Ovary (tissue), 9 donors: ENCODE results near the gene ZNF592. TPM values are rescaled to one million over a fixed set of nuclear protein-coding genes. Genes with fewer than 3 reads are reported as not detected.

ENCODE experiments used
- DNase-seq, 5 donors: peaks; one replicate each; pipeline ENCODE4 v3.0.0-alpha.2; 2019 to 2020
- H3K27ac ChIP-seq, 2 donors: fragments of 200-600 bp; one replicate each; pipeline versions ENCODE4 v1.5.1 to v1.8.0; 2019 to 2022
- H3K27me3 ChIP-seq: fragments of 200-600 bp; one replicate; pipeline ENCODE4 v1.8.0; 2022
- H3K36me3 ChIP-seq: fragments of 200-600 bp; sonication (generic); one replicate; pipeline ENCODE4 v1.5.1; 2019
- H3K4me1 ChIP-seq: one replicate; pipeline ENCODE4 v1.8.1; 2013; ENCODE audit warnings: mild to moderate bottlenecking, moderate library complexity; ENCODE audit not compliant: insufficient read depth
- H3K4me3 ChIP-seq: fragments of 200-600 bp; sonication (generic); one replicate; pipeline ENCODE4 v1.5.1; 2017
- H3K9me3 ChIP-seq, 2 donors: fragments of 200-600 bp in 1 of 2; sonication (generic) in 1 of 2; one replicate each; pipeline versions ENCODE4 v1.5.1 to v1.8.1; 2013 to 2019; ENCODE audit warnings: mild to moderate bottlenecking in 1 of 2, moderate library complexity in 1 of 2
- EP300 ChIP-seq: sonication (generic); formaldehyde crosslinking; IDR thresholded peaks from one replicate; pipeline ENCODE4 v1.6.1; 2017; ENCODE audit warnings: antibody characterized with exemption
- POLR2A ChIP-seq: fragments of 450-650 bp; IDR thresholded peaks from one replicate; pipeline ENCODE4 v1.6.1; 2017; ENCODE audit warnings: antibody characterized with exemption, mild to moderate bottlenecking, moderate library complexity
- WGBS, 3 donors: extraction: QIAGEN DNeasy Blood & Tissue Kit in 1 of 3; methylation state at CpG; one replicate each; pipeline versions ENCODE4 v1.1.5 to v1.1.7; 2013 to 2017; 5-methylcytosine and 5-hydroxymethylcytosine counted together
- intact Hi-C, 4 donors: fragments of 100-400 bp; cut with DNase I; formaldehyde crosslinking; loops; one replicate each; pipeline versions ENCODE4 v1.11.0 to v1.15.1; 2022 to 2023
- polyA plus RNA-seq, 2 donors: library from polyadenylated mRNA; stranded (reverse); fragments of 200-250 nt in 1 of 2; fragments of 350-450 nt in 1 of 2; fragmentation: Illumina TruSeq in 1 of 2; extraction: RNeasy Lipid Tissue Mini Kit (QIAGEN cat#74804) in 1 of 2; gene quantifications; one replicate each; pipeline ENCODE4 v1.2.3, GENCODE V29; 2013 to 2014
- total RNA-seq, 7 donors: library from RNA; depleted of rRNA in 2 of 7; stranded (reverse); fragments of >200 nt in 2 of 7; fragmentation: NEBNext Ultra II Directional in 3 of 7; extraction: Animal tissue kit (Norgen Biotek cat#: 25700) in 3 of 7; gene quantifications; one replicate each; pipeline versions ENCODE4 v1.1.0 to v1.2.4, GENCODE V29; 2016 to 2023
- TF ChIP-seq, protein P1 (sequence below), 3 donors: fragments of 450-650 bp in 2 of 3; fragments of 200-600 bp in 1 of 3; IDR thresholded peaks; one replicate each; pipeline versions ENCODE4 v1.5.1 to v1.8.0; 2016 to 2022; ENCODE audit warnings: antibody characterized with exemption in 3 of 3, mild to moderate bottlenecking in 1 of 3
- donor health status: DM: no; HTN: no; CAD: no; lungs with moderate emphysema.
- donor health status: DM: no; HTN: no; CAD: no.
- donor health status: Bipolar disorder and iron deficiency.
- donor health status: DM: yes; HTN: yes; CAD: no.
- donor health status: DM: no; HTN: no; CAD: no.
- donor health status: DM: yes; HTN: yes; CAD: no.

ZNF592 gene
- total and polyA plus RNA-seq, 9 donors = 10.9 to 37.3 (median 23.7) TPM

DNA sequence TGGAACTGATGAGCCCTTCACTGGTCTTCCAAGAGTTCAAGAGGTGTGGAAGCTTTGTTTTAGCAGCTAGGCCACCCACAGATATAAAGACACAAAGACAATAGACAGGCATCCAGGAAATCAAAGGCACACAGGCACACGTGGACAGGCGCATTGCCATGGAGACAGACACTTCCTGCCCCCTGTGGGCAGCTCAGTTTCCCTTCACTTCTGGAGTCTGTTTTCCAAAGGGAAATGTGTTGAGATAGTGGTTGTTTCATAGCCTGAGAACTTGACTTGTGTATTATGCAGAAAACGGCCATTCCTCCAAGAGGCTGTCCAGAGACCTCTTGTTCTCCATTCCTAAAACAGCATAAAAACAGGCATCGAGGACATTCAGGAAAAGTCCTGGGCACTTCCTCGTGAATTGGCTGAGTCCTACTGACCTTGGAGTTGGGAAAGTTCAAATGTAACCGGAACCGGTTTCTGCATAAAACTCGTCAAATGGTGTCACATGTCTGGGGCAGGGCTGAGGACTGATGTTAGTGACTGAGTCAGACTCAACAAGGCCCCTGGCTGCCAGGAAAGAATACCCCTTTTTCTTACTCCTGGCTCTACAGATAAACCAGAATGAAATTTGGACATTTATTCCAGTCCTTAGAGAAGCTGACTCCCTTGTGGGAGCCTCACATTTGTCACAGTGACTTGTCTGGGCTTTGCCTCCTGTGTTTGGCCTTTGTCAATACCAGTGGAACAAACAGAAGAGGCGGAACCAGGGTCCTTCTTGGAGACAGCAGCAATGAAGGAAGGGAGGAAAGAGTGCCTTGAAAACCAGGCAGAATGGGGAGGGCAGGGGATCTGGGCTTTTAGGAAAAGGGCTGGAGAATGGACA lies 70.1 kb downstream of the ZNF592 start:
- Histone ChIP-seq H3K4me3 (no peak overlapping the region), H3K36me3 (no peaks in the 10 kb centered on the region), H3K27me3 (no peaks in the 10 kb centered on the region), H3K27ac (peak overlapping the region in 1 of 2 donors; percentile 29), H3K9me3 (no peaks in the 10 kb centered on the region), H3K4me1 (peaks cover 11% of the 10 kb centered on the region)
- WGBS, 3 donors = 72 to 74% (median 72%) methylated on average over 9 of the region's 9 CpGs
- peak in 1 of 5 donors; percentile 16 for DNase-seq
- TF ChIP-seq, protein P1, sequence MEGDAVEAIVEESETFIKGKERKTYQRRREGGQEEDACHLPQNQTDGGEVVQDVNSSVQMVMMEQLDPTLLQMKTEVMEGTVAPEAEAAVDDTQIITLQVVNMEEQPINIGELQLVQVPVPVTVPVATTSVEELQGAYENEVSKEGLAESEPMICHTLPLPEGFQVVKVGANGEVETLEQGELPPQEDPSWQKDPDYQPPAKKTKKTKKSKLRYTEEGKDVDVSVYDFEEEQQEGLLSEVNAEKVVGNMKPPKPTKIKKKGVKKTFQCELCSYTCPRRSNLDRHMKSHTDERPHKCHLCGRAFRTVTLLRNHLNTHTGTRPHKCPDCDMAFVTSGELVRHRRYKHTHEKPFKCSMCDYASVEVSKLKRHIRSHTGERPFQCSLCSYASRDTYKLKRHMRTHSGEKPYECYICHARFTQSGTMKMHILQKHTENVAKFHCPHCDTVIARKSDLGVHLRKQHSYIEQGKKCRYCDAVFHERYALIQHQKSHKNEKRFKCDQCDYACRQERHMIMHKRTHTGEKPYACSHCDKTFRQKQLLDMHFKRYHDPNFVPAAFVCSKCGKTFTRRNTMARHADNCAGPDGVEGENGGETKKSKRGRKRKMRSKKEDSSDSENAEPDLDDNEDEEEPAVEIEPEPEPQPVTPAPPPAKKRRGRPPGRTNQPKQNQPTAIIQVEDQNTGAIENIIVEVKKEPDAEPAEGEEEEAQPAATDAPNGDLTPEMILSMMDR (IDR thresholded peaks at IDR 0.05) = no peak
- no peak for TF ChIP-seq POLR2A
- no peak for TF ChIP-seq EP300
- intact Hi-C loops = loop anchor here in 2 of 4 donors (1.0 to 10.0 kb wide), 3 partner anchors 64 to 230 kb away; partner anchors contain the start of gene ZNF592 (in 1 of the 2)

DNA sequence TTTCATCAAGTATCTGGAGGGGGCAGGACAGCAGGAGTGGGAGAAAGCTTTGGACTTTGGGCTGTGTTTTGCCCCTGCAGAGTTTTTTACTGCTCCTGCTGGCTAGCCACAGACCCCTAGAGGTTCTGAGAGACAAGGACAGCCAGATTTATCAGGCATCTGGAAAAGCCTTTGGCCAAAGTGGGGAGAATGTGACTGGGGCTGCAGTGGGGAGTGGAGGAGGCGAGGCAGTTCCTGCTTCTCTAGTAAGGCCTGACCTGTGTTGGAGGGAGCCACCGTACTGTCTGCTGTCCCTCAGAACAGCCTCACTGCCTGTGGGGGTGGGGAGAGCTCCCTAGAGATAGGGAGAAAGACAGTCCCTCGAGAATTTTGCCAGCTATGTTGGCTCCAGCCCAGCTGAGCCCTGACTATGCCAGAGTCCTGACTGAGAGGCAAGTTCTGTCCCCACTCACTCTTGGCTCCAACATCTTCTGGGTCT lies 70.9 kb downstream of the ZNF592 start:
- peaks cover 14% of the 10 kb centered on the region for H3K4me1 ChIP-seq
- TF ChIP-seq, protein P1 (IDR thresholded peaks at IDR 0.05) = no peak
- TF ChIP-seq POLR2A = no peak
- TF ChIP-seq EP300 = no peak
- H3K9me3 ChIP-seq = no peaks in the 10 kb centered on the region
- H3K27ac ChIP-seq = peak overlapping the region in 1 of 2 donors; percentile 29
- no peaks in the 10 kb centered on the region for H3K36me3 ChIP-seq
- peak in 1 of 5 donors; percentile 48 for DNase-seq
- no peaks in the 10 kb centered on the region for H3K27me3 ChIP-seq
- no peak overlapping the region for H3K4me3 ChIP-seq
- WGBS, 3 donors = 39 to 43% (median 41%) methylated on average over 3 of the region's 3 CpGs
- intact Hi-C loops = loop anchor here in 2 of 4 donors (1.0 to 10.0 kb wide), 3 partner anchors 65 to 231 kb away; partner anchors contain the start of gene ZNF592 (in 1 of the 2)

DNA sequence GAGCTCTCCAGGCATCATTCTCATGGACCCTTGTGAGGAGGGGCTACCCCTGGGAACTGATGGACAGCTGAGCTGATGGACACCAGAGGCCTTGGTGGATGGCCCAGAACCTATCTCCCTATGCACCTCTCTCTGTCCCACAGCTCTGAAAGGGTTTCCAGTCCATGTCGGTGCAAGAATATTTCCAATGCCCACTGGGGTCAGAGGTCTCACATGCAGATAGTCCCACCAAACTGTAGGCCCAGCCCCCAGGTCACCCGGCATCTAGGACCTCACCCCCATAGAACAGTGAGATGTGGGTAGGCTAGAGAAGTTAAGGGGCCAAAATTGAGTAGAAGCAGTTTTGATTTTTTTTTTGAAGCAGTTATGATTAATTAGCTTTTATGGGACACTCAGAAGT lies 71.4 kb downstream of the ZNF592 start:
- DNase-seq = no peak
- no peaks in the 10 kb centered on the region for H3K36me3 ChIP-seq
- no peak for TF ChIP-seq POLR2A
- no peak for TF ChIP-seq EP300
- TF ChIP-seq, protein P1 (IDR thresholded peaks at IDR 0.05) = no peak
- WGBS, 3 donors = 89 to 94% (median 91%) methylated on average over 2 of the region's 2 CpGs
- H3K27me3 ChIP-seq = no peaks in the 10 kb centered on the region
- H3K4me3 ChIP-seq = no peak overlapping the region
- no peaks in the 10 kb centered on the region for H3K9me3 ChIP-seq
- intact Hi-C loops = loop anchor here (1.0 to 10.0 kb wide), 7 partner anchors 65 to 231 kb away; partner anchors contain the start of genes NMB (in 2 of the 4), ZNF592 (in 2 of the 4) and WDR73 (in 1 of the 4)
- peak overlapping the region in 1 of 2 donors; percentile 29 for H3K27ac ChIP-seq
- peaks cover 19% of the 10 kb centered on the region for H3K4me1 ChIP-seq

DNA sequence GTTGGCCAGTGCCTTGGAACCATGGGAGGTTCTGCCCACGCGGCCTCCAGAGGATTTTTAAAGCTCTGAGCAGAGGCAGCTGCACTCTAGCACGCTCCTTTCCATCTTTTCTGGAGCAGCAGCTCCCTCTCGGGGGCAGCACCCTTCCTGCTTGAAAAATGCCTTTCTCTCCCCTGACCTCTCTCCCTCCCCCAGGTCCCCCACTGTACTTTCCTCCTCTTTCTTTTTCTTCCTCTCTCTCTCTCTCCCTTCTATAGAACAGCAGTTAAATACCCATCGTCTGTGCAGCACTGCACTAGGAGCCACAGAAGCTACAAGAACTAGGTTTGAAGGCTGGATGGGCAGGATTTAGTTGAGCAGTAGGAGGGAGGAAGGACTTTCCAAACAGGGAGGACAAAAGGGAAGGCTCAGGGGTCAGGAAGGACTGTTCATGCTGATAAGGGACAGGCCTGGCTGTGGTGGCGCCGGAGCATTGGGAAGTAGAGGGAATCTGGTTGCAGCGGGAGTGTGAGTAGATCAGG lies 73.2 kb downstream of the ZNF592 start:
- Histone ChIP-seq H3K9me3 (no peaks in the 10 kb centered on the region), H3K36me3 (no peaks in the 10 kb centered on the region), H3K4me3 (no peak overlapping the region), H3K27me3 (no peaks in the 10 kb centered on the region), H3K4me1 (peaks cover 25% of the 10 kb centered on the region), H3K27ac (peak overlapping the region in 1 of 2 donors; percentile 51)
- 30 to 39% (median 37%) methylated on average over 8 of the region's 8 CpGs for WGBS, 3 donors
- TF ChIP-seq, protein P1 (IDR thresholded peaks at IDR 0.05) = peak in 1 of 3 donors; percentile 33
- TF ChIP-seq POLR2A = no peak
- peak; percentile 49 to 65 (median 59) for DNase-seq
- intact Hi-C loops = loop anchor here in 3 of 4 donors (5.0 to 10.0 kb wide), 4 partner anchors 74 to 167 kb away; partner anchors contain the start of genes NMB (in 2 of the 3), WDR73 (in 1 of the 3) and ZNF592 (in 1 of the 3)
